PC-3 (cell line): ENCODE measurements around the gene BAIAP3.

Experiments
- EZH2 ChIP-seq: fragments of 300-600 bp; sonication (generic); IDR thresholded peaks from one replicate; pipeline ENCODE4 v1.6.1; 2017; ENCODE audit warnings: antibody characterized with exemption, mild to moderate bottlenecking, low read length; ENCODE audit not compliant: unreplicated experiment
- TF ChIP-seq, protein P1 (sequence below): fragments of 300-600 bp; sonication (generic); conservative IDR thresholded peaks from 2 replicates; pipeline ENCODE4 v1.5.1; 2017; ENCODE audit warnings: antibody characterized with exemption, low read depth, mild to moderate bottlenecking, low read length

DNA sequence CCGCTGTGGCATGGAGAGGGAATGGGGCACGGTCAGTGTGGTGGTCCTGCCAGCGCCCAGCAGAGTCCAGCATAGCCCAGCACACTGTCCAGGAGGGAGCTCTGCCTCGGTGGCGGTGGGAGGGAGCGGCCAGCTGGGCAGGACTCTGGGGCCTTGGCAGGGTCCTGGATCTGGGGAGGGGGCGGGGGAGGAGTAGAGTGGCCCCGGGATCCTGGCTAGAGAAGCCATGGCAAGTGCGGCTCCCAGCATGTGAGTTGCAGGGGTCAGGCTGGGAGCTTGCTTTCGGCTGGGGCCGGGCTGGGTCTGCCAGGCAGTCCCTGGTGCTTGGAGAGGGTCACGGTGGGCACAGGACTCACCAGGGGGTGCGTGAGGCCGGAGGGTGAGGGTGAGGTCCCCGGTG lies 22.1 kb downstream of the BAIAP3 start:
- TF ChIP-seq, protein P1, sequence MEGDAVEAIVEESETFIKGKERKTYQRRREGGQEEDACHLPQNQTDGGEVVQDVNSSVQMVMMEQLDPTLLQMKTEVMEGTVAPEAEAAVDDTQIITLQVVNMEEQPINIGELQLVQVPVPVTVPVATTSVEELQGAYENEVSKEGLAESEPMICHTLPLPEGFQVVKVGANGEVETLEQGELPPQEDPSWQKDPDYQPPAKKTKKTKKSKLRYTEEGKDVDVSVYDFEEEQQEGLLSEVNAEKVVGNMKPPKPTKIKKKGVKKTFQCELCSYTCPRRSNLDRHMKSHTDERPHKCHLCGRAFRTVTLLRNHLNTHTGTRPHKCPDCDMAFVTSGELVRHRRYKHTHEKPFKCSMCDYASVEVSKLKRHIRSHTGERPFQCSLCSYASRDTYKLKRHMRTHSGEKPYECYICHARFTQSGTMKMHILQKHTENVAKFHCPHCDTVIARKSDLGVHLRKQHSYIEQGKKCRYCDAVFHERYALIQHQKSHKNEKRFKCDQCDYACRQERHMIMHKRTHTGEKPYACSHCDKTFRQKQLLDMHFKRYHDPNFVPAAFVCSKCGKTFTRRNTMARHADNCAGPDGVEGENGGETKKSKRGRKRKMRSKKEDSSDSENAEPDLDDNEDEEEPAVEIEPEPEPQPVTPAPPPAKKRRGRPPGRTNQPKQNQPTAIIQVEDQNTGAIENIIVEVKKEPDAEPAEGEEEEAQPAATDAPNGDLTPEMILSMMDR = no peak
- TF ChIP-seq EZH2 = no peak
